Measurements from ENCODE around the gene STAT1.
"Not testable (repeated sequence)": the region's sequence is repeated elsewhere in the genome, so short reads cannot be mapped to it uniquely, and the experiment has no call there.

The STAT1 gene

GRCh38 chr2:190981733-190982132 is 32.2 kb downstream of the STAT1 start:
- no peak for DNase-seq (ENCODE audit: low spot score)

- no peak for DNase-seq (ENCODE audit: low spot score)
Measured at GRCh38 chr2:190981333-190981732, 32.6 kb downstream of the STAT1 start.

GRCh38 chr2:190980630-190981209 is 33.3 kb downstream of the STAT1 start:
- no peak for DNase-seq (ENCODE audit: low spot score)

- no peak for DNase-seq (ENCODE audit: low spot score)
Measured at GRCh38 chr2:190979906-190980629, 33.9 kb downstream of the STAT1 start.

GRCh38 chr2:190978389-190979053 is 35.5 kb downstream of the STAT1 start:
- peak; percentile 40 for DNase-seq (ENCODE audit: low spot score)

- DNase-seq (ENCODE audit: low spot score) = no peak
Measured at GRCh38 chr2:190977505-190977904, 36.5 kb downstream of the STAT1 start.

GRCh38 chr2:190976521-190976920 is 37.5 kb downstream of the STAT1 start:
- no peak for DNase-seq (ENCODE audit: low spot score)

GRCh38 chr2:190974629-190975361 is 39.2 kb downstream of the STAT1 start:
- DNase-seq (ENCODE audit: low spot score) = no peak

- DNase-seq (ENCODE audit: low spot score) = no peak
Measured at GRCh38 chr2:190973726-190974628, 40.0 kb downstream of the STAT1 start.

GRCh38 chr2:190973262-190973661 is 40.7 kb downstream of the STAT1 start:
- DNase-seq (ENCODE audit: low spot score) = no peak

GRCh38 chr2:190972846-190973245 is 41.1 kb downstream of the STAT1 start:
- peak; percentile 63 for DNase-seq (ENCODE audit: low spot score)

GRCh38 chr2:190972213-190972612 is 41.8 kb downstream of the STAT1 start:
- no peak for DNase-seq (ENCODE audit: low spot score)

- DNase-seq (ENCODE audit: low spot score) = no peak
Measured at GRCh38 chr2:190970873-190971506, 43.0 kb downstream of the STAT1 start.

- DNase-seq (ENCODE audit: low spot score) = no peak
Measured at GRCh38 chr2:190970160-190970559, 43.8 kb downstream of the STAT1 start.

GRCh38 chr2:190968522-190968921 is 45.4 kb downstream of the STAT1 start:
- no peak for DNase-seq (ENCODE audit: low spot score)

- no peak for DNase-seq (ENCODE audit: low spot score)
Measured at GRCh38 chr2:190965580-190966222, 48.3 kb downstream of the STAT1 start.

GRCh38 chr2:190964170-190964795 is 49.7 kb downstream of the STAT1 start:
- DNase-seq (ENCODE audit: low spot score) = no peak

GRCh38 chr2:190963088-190963487 is 50.9 kb downstream of the STAT1 start:
- no peak for DNase-seq (ENCODE audit: low spot score)

- DNase-seq (ENCODE audit: low spot score) = no peak
Measured at GRCh38 chr2:190961918-190962487, 52.0 kb downstream of the STAT1 start.

GRCh38 chr2:190961117-190961516 is 52.9 kb downstream of the STAT1 start:
- not testable (repeated sequence) for DNase-seq (ENCODE audit: low spot score)
